Sigmoid colon (tissue), 3 donors: ENCODE measurements around the gene MCU.

Experiments used
- POLR2A ChIP-seq, 2 donors: fragments of 450-650 bp; IDR thresholded peaks; one replicate each; pipeline ENCODE4 v1.6.1; 2016; ENCODE audit warnings: antibody characterized with exemption in 2 of 2, mild to moderate bottlenecking in 2 of 2, moderate library complexity in 2 of 2
- TF ChIP-seq, protein P1 (sequence below), 4 experiments: fragments of 450-650 bp in 3 of 4; fragments of 200-600 bp in 1 of 4; IDR thresholded peaks; one replicate each; pipeline ENCODE4 v1.5.1; 2016 to 2019; ENCODE audit warnings: antibody characterized with exemption in 4 of 4, mild to moderate bottlenecking in 3 of 4, moderate library complexity in 2 of 4

- TF ChIP-seq, protein P1, sequence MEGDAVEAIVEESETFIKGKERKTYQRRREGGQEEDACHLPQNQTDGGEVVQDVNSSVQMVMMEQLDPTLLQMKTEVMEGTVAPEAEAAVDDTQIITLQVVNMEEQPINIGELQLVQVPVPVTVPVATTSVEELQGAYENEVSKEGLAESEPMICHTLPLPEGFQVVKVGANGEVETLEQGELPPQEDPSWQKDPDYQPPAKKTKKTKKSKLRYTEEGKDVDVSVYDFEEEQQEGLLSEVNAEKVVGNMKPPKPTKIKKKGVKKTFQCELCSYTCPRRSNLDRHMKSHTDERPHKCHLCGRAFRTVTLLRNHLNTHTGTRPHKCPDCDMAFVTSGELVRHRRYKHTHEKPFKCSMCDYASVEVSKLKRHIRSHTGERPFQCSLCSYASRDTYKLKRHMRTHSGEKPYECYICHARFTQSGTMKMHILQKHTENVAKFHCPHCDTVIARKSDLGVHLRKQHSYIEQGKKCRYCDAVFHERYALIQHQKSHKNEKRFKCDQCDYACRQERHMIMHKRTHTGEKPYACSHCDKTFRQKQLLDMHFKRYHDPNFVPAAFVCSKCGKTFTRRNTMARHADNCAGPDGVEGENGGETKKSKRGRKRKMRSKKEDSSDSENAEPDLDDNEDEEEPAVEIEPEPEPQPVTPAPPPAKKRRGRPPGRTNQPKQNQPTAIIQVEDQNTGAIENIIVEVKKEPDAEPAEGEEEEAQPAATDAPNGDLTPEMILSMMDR (IDR thresholded peaks at IDR 0.05): no peak
- no peak for TF ChIP-seq POLR2A (IDR thresholded peaks at IDR 0.05)
Measured at GRCh38 chr10:72893136-72893798, 201.3 kb downstream of the MCU start, which contains the start of gene OIT3.
